Ramos (cell line): Measurements from ENCODE around the gene SLC12A8.

Experiments
- in situ Hi-C: fragments of 300-500 bp; cut with MboI; formaldehyde crosslinking; loops from one replicate; pipeline ENCODE4 v1.14.3; 2022; ENCODE audit warnings: low sequenced_read_pairs; ENCODE audit not compliant: unreplicated experiment

The SLC12A8 gene

GRCh38 chr3:125188955-125189354, 23.6 kb downstream of the SLC12A8 start:
- in situ Hi-C loops: no loop called here

GRCh38 chr3:125187599-125187910, 25.0 kb downstream of the SLC12A8 start:
- in situ Hi-C loops: no loop called here

- in situ Hi-C loops: no loop called here
Observed at GRCh38 chr3:125186800-125187598, 25.5 kb downstream of the SLC12A8 start.

GRCh38 chr3:125186261-125186787, 26.2 kb downstream of the SLC12A8 start:
- in situ Hi-C loops: no loop called here

- in situ Hi-C loops: no loop called here
Observed at GRCh38 chr3:125185805-125186204, 26.7 kb downstream of the SLC12A8 start.

- in situ Hi-C loops: no loop called here
Observed at GRCh38 chr3:125179884-125180240, 32.7 kb downstream of the SLC12A8 start.

- in situ Hi-C loops: no loop called here
Observed at GRCh38 chr3:125179143-125179883, 33.2 kb downstream of the SLC12A8 start.

GRCh38 chr3:125177746-125178145, 34.8 kb downstream of the SLC12A8 start:
- in situ Hi-C loops: no loop called here

GRCh38 chr3:125175295-125176078, 37.1 kb downstream of the SLC12A8 start:
- in situ Hi-C loops: no loop called here

GRCh38 chr3:125172346-125172745, 40.2 kb downstream of the SLC12A8 start:
- in situ Hi-C loops: no loop called here

- in situ Hi-C loops: no loop called here
Observed at GRCh38 chr3:125168711-125169393, 43.7 kb downstream of the SLC12A8 start.

GRCh38 chr3:125166599-125167136, 45.9 kb downstream of the SLC12A8 start:
- in situ Hi-C loops: no loop called here

GRCh38 chr3:125165948-125166553, 46.5 kb downstream of the SLC12A8 start:
- in situ Hi-C loops: no loop called here

GRCh38 chr3:125165189-125165947, 47.2 kb downstream of the SLC12A8 start:
- in situ Hi-C loops: no loop called here

GRCh38 chr3:125163739-125164601, 48.6 kb downstream of the SLC12A8 start:
- in situ Hi-C loops: no loop called here

GRCh38 chr3:125161607-125162219, 50.8 kb downstream of the SLC12A8 start:
- in situ Hi-C loops: no loop called here

- in situ Hi-C loops: no loop called here
Observed at GRCh38 chr3:125160606-125161371, 51.8 kb downstream of the SLC12A8 start.
